ENCODE measurements around the gene CNIH1. TPM values are rescaled to one million over a fixed set of nuclear protein-coding genes. Genes with fewer than 3 reads are reported as not detected.

The CNIH1 gene
- total and polyA plus RNA-seq, 2 of the 13 experiments (the other 11 are each of a cell fraction or from before 2014, with no cell fraction given): 166 to 421 TPM

DNA sequence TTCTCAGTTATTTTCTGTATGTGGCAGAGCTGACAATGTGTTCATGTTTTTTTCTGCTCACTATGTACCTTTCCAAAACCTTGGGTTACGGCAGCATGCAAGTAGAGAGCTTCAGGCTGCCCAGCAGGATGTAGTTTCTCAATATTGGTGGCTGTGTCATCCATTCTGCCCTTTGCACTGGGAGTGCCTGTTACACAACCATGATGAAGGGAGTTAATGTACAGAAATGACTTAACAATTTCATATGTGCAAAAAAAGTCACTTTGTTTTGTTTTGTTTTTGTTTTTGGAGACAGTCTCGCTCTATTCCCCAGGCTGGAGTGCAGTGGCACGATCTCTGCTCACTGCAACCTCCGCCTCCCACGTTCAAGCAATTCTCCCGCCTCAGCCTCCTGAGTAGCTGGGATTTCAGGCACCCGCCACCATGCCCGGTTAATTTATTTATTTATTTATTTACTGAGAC, 6.1 kb upstream of the CNIH1 start (continued):
- TF ChIP-seq KDM5A (IDR thresholded peaks at IDR 0.05; ENCODE audit: borderline replicate concordance, low read length) (no peak), FOXA1 (IDR thresholded peaks at IDR 0.05) (no peak), FOXA1 (CRISPR knock-in tag; IDR thresholded peaks at IDR 0.05) (peak; percentile 71), SMARCC2 (IDR thresholded peaks at IDR 0.05) (no peak), ZNF607 (CRISPR knock-in tag; IDR thresholded peaks at IDR 0.05; ENCODE audit: borderline replicate concordance) (no peak), PHF8 (CRISPR knock-in tag; IDR thresholded peaks at IDR 0.05) (peak; percentile 25; the same call in 1 of the 2 replicates), ZNF75D (CRISPR knock-in tag; IDR thresholded peaks at IDR 0.05; ENCODE audit: borderline replicate concordance) (no peak), SIX1 (CRISPR knock-in tag; IDR thresholded peaks at IDR 0.05; ENCODE audit: borderline replicate concordance) (peak; percentile 57; the same call in 1 of the 2 replicates), ZSCAN25 (CRISPR knock-in tag; IDR thresholded peaks at IDR 0.05) (no peak), SOX5 (CRISPR knock-in tag; IDR thresholded peaks at IDR 0.05; ENCODE audit: borderline replicate concordance) (peak; percentile 89), STAT5B (CRISPR knock-in tag; IDR thresholded peaks at IDR 0.05) (no peak), CBX1 (IDR thresholded peaks at IDR 0.05; ENCODE audit: low read depth) (no peak), MED8 (CRISPR knock-in tag; IDR thresholded peaks at IDR 0.05; ENCODE audit: insufficient replicate concordance) (peak; percentile 60), MED13 (CRISPR knock-in tag; IDR thresholded peaks at IDR 0.05) (no peak), PTBP1 (IDR thresholded peaks at IDR 0.05; ENCODE audit: low read depth, low read length, poor library complexity, severe bottlenecking) (no peak), ZBTB20 (CRISPR knock-in tag; IDR thresholded peaks at IDR 0.05; ENCODE audit: borderline replicate concordance, low read depth) (peak; percentile 98; the same call in 1 of the 2 replicates), ERF (CRISPR knock-in tag; IDR thresholded peaks at IDR 0.05) (no peak; the same call in none of the 2 replicates), HOXD1 (CRISPR knock-in tag; IDR thresholded peaks at IDR 0.05) (peak; percentile 60; the same call in 1 of the 2 replicates), CHD4 (IDR thresholded peaks at IDR 0.05; ENCODE audit: borderline replicate concordance, low read length) (no peak; the same call in 1 of the 2 replicates), SPEN (CRISPR knock-in tag; IDR thresholded peaks at IDR 0.05; ENCODE audit: low read depth) (peak; percentile 25; the same call in 1 of the 2 replicates), MATR3 (CRISPR knock-in tag; IDR thresholded peaks at IDR 0.05) (no peak), ZNF224 (CRISPR knock-in tag; IDR thresholded peaks at IDR 0.05) (no peak), NR2F2 (IDR thresholded peaks at IDR 0.05; ENCODE audit: borderline replicate concordance, low read depth) (no peak), GABPA (IDR thresholded peaks at IDR 0.05; ENCODE audit: low read depth, low read length) (no peak), GABPA (CRISPR knock-in tag; IDR thresholded peaks at IDR 0.05; ENCODE audit: low read depth) (peak; percentile 38; the same call in 1 of the 2 replicates), ZSCAN9 (CRISPR knock-in tag; IDR thresholded peaks at IDR 0.05; ENCODE audit: borderline replicate concordance) (peak; percentile 87; the same call in 1 of the 2 replicates), HOXA3 (CRISPR knock-in tag; IDR thresholded peaks at IDR 0.05) (peak; percentile 86), PLRG1 (conservative IDR thresholded peaks at IDR 0.05) (no peak), ZNF710 (CRISPR knock-in tag; IDR thresholded peaks at IDR 0.05; ENCODE audit: borderline replicate concordance) (peak; percentile 90), TCF7 (IDR thresholded peaks at IDR 0.05; ENCODE audit: low read depth) (no peak)
- TF ChIP-seq, protein P1, sequence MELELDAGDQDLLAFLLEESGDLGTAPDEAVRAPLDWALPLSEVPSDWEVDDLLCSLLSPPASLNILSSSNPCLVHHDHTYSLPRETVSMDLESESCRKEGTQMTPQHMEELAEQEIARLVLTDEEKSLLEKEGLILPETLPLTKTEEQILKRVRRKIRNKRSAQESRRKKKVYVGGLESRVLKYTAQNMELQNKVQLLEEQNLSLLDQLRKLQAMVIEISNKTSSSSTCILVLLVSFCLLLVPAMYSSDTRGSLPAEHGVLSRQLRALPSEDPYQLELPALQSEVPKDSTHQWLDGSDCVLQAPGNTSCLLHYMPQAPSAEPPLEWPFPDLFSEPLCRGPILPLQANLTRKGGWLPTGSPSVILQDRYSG (CRISPR knock-in tag; IDR thresholded peaks at IDR 0.05): no peak

Measured in HepG2 (cell line).